ENCODE data around the gene REXO1. TPM values are rescaled to one million over a fixed set of nuclear protein-coding genes. Genes with fewer than 3 reads are reported as not detected.
A peak's percentile ranks its signal among the peaks of the same experiment; 100 is the strongest.

The REXO1 gene
- total and polyA plus RNA-seq, 2 experiments from 2014 or later: 20.2 to 90.1 TPM

DNA sequence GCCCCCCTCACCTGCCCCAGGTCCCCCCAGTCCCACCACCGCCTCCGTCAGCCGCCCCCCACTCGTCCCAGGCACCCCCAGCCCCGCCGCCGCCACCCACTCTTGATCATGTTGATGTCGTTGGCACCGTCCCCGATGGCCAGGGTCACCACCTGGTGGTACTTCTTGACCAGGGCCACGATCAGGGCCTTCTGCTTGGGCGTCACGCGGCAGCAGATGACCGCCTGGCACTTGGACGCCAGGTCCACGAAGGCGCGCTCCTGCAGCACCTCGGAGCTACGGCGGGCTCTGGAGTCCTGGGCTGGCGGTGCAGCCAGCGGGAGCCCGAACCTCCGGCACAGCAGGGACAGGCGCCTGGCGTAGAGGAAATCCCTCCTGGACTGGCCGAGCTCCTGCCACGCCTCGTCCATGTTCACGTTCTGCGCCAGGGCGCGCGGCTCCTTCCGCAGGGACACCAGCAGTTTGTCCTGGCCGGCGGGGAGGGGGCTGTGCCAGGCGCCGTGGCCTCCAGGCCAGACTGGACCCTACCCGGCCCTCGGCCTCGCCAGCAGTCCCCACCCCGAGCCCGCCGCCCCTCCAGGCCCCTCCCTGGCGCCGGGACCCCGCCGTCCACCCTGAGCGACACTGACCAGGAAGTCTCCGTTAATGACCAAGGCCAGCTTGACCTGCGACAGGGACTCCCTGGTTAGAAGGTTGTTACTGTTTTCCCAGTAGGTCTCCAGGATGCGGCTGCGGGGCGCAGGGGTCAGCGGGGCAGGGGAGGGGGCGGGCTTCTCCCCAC is 58.8 kb downstream of the REXO1 start:
- Mint-ChIP-seq H3K36me3 (ENCODE audit: low read depth) (no peaks in the 10 kb centered on the region), H3K9me3 (peaks cover 12% of the 10 kb centered on the region; the same call in 2 of the 3 replicates), H3K4me3 (peak overlapping the region; percentile 19; the same call in 2 of the 3 replicates), H3K4me1 (peaks cover 5% of the 10 kb centered on the region), H3K27me3 (ENCODE audit: insufficient read depth, low read depth, poor library complexity) (peaks cover 16% of the 10 kb centered on the region), H3K27ac (no peak overlapping the region)
- Histone ChIP-seq H3K79me2 (replicated peaks; ENCODE audit: insufficient read depth) (no peaks in the 10 kb centered on the region), H2AFZ (peak overlapping the region; percentile 63; the same call in 1 of the 2 replicates), H3K4me3 (peak overlapping the region; percentile 57), H3F3A (replicated peaks; ENCODE audit: low read depth) (peaks cover 7% of the 10 kb centered on the region; the same call in 1 of the 2 replicates), H3K9me2 (ENCODE audit: insufficient read depth) (no peaks in the 10 kb centered on the region), H3K27ac (ENCODE audit: low read depth) (no peak overlapping the region), H4K20me1 (replicated peaks; ENCODE audit: insufficient read depth) (no peaks in the 10 kb centered on the region), H3K4me2 (peak overlapping the region; percentile 74), H3K27me3 (ENCODE audit: insufficient read depth) (peaks cover 18% of the 10 kb centered on the region), H3K36me3 (ENCODE audit: insufficient read depth) (no peaks in the 10 kb centered on the region), H3K4me1 (ENCODE audit: insufficient read depth) (0 out of 2 replicates have a peak, but pooled peaks cover 4% of the 10 kb centered on the region)
- ATAC-seq (peak; percentile 12), DNase-seq (ENCODE audit: low spot score) (no peak)
- TF ChIP-seq ZNF114 (CRISPR knock-in tag; IDR thresholded peaks at IDR 0.05) (no peak), EZH2phosphoT487 (IDR thresholded peaks at IDR 0.05; ENCODE audit: unreplicated experiment) (no peak), NANOG (IDR thresholded peaks at IDR 0.05; ENCODE audit: borderline replicate concordance) (no peak), EZH2 (IDR thresholded peaks at IDR 0.05; ENCODE audit: low read depth, unreplicated experiment) (peak; percentile 68), STAT1 (IDR thresholded peaks at IDR 0.05; ENCODE audit: unreplicated experiment) (no peak), ZNF331 (CRISPR knock-in tag; IDR thresholded peaks at IDR 0.05; ENCODE audit: low read depth) (no peak)

DNA sequence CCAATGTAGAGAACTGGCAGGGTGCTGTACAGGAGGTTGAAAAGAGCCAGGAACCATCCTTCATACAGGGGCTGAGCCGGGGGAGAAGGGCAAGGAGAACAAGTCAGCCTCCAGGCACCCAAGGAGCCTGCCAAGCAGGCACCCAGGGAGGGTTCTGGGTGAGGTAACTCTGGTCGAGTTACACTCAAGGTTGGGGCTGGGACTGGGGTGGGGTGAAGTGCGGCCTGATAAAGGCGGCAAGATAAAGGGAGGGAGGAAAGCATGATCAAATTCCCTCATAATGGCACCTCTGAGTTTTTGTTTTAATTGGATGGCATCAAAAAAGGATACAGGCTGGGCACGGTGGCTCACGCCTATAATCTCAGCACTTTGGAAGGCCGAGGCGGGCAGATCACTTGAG is 61.2 kb downstream of the REXO1 start:
- H3K36me3 Mint-ChIP-seq (ENCODE audit: low read depth): 0 out of 3 replicates have a peak, but pooled peaks cover 2% of the 10 kb centered on the region
- Histone ChIP-seq H3K9me2 (ENCODE audit: insufficient read depth) (no peaks in the 10 kb centered on the region), H3K27me3 (ENCODE audit: insufficient read depth) (peaks cover 31% of the 10 kb centered on the region), H3K79me2 (replicated peaks; ENCODE audit: insufficient read depth) (no peaks in the 10 kb centered on the region), H3K4me3 (no peak overlapping the region), H2AFZ (no peak overlapping the region), H3K4me1 (ENCODE audit: insufficient read depth) (no peaks in the 10 kb centered on the region), H3K4me2 (no peak overlapping the region), H3K36me3 (ENCODE audit: insufficient read depth) (no peaks in the 10 kb centered on the region), H3K27ac (ENCODE audit: low read depth) (no peak overlapping the region), H4K20me1 (replicated peaks; ENCODE audit: insufficient read depth) (no peaks in the 10 kb centered on the region), H3F3A (replicated peaks; ENCODE audit: low read depth) (peaks cover 7% of the 10 kb centered on the region; the same call in 1 of the 2 replicates)
- ATAC-seq (no peak), DNase-seq (ENCODE audit: low spot score) (no peak)
- no peak overlapping the region for H3K27ac Mint-ChIP-seq
- H3K27me3 Mint-ChIP-seq (ENCODE audit: insufficient read depth, low read depth, poor library complexity): peaks cover 20% of the 10 kb centered on the region
- no peaks in the 10 kb centered on the region for H3K4me1 Mint-ChIP-seq
- H3K4me3 Mint-ChIP-seq: no peak overlapping the region
- peaks cover 22% of the 10 kb centered on the region for H3K9me3 Mint-ChIP-seq
- TF ChIP-seq EZH2 (IDR thresholded peaks at IDR 0.05; ENCODE audit: low read depth, unreplicated experiment): no peak
- TF ChIP-seq JUNB (IDR thresholded peaks at IDR 0.05; ENCODE audit: unreplicated experiment): no peak
- no peak for TF ChIP-seq CREB1 (CRISPR knock-in tag; IDR thresholded peaks at IDR 0.05; ENCODE audit: low read depth)
- no peak for TF ChIP-seq ZNF331 (CRISPR knock-in tag; IDR thresholded peaks at IDR 0.05; ENCODE audit: low read depth)
- TF ChIP-seq POLR2AphosphoS5 (IDR thresholded peaks at IDR 0.05; ENCODE audit: low read depth): no peak
- TF ChIP-seq EZH2phosphoT487 (IDR thresholded peaks at IDR 0.05; ENCODE audit: unreplicated experiment): no peak
- TF ChIP-seq, protein P1, sequence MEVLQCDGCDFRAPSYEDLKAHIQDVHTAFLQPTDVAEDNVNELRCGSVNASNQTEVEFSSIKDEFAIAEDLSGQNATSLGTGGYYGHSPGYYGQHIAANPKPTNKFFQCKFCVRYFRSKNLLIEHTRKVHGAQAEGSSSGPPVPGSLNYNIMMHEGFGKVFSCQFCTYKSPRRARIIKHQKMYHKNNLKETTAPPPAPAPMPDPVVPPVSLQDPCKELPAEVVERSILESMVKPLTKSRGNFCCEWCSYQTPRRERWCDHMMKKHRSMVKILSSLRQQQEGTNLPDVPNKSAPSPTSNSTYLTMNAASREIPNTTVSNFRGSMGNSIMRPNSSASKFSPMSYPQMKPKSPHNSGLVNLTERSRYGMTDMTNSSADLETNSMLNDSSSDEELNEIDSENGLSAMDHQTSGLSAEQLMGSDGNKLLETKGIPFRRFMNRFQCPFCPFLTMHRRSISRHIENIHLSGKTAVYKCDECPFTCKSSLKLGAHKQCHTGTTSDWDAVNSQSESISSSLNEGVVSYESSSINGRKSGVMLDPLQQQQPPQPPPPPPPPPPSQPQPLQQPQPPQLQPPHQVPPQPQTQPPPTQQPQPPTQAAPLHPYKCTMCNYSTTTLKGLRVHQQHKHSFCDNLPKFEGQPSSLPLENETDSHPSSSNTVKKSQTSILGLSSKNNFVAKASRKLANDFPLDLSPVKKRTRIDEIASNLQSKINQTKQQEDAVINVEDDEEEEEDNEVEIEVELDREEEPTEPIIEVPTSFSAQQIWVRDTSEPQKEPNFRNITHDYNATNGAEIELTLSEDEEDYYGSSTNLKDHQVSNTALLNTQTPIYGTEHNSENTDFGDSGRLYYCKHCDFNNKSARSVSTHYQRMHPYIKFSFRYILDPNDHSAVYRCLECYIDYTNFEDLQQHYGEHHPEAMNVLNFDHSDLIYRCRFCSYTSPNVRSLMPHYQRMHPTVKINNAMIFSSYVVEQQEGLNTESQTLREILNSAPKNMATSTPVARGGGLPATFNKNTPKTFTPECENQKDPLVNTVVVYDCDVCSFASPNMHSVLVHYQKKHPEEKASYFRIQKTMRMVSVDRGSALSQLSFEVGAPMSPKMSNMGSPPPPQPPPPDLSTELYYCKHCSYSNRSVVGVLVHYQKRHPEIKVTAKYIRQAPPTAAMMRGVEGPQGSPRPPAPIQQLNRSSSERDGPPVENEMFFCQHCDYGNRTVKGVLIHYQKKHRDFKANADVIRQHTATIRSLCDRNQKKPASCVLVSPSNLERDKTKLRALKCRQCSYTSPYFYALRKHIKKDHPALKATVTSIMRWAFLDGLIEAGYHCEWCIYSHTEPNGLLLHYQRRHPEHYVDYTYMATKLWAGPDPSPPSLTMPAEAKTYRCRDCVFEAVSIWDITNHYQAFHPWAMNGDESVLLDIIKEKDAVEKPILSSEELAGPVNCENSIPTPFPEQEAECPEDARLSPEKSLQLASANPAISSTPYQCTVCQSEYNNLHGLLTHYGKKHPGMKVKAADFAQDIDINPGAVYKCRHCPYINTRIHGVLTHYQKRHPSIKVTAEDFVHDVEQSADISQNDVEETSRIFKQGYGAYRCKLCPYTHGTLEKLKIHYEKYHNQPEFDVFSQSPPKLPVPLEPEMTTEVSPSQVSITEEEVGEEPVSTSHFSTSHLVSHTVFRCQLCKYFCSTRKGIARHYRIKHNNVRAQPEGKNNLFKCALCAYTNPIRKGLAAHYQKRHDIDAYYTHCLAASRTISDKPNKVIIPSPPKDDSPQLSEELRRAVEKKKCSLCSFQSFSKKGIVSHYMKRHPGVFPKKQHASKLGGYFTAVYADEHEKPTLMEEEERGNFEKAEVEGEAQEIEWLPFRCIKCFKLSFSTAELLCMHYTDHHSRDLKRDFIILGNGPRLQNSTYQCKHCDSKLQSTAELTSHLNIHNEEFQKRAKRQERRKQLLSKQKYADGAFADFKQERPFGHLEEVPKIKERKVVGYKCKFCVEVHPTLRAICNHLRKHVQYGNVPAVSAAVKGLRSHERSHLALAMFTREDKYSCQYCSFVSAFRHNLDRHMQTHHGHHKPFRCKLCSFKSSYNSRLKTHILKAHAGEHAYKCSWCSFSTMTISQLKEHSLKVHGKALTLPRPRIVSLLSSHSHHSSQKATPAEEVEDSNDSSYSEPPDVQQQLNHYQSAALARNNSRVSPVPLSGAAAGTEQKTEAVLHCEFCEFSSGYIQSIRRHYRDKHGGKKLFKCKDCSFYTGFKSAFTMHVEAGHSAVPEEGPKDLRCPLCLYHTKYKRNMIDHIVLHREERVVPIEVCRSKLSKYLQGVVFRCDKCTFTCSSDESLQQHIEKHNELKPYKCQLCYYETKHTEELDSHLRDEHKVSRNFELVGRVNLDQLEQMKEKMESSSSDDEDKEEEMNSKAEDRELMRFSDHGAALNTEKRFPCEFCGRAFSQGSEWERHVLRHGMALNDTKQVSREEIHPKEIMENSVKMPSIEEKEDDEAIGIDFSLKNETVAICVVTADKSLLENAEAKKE (CRISPR knock-in tag; IDR thresholded peaks at IDR 0.05): no peak
- no peak for TF ChIP-seq ETS1 (IDR thresholded peaks at IDR 0.05)
- no peak for TF ChIP-seq CTCF (conservative IDR thresholded peaks at IDR 0.05; ENCODE audit: low read depth in 2 of 2)
- no peak for TF ChIP-seq ZNF114 (CRISPR knock-in tag; IDR thresholded peaks at IDR 0.05)
